Ishikawa (cell line): ENCODE measurements around the gene SKOR1.
A peak's percentile ranks its signal among the peaks of the same experiment; 100 is the strongest.

Experiments used
- CEBPB ChIP-seq: IDR thresholded peaks from 2 replicates; pipeline ENCODE4 v1.6.1; 2012
- CREB1 ChIP-seq: IDR thresholded peaks from 2 replicates; pipeline ENCODE4 v1.6.1; 2012; ENCODE audit warnings: low read depth
- EGR1 ChIP-seq: IDR thresholded peaks from 2 replicates; pipeline ENCODE4 v1.6.1; 2012
- EP300 ChIP-seq: IDR thresholded peaks from 2 replicates; pipeline ENCODE4 v1.6.1; 2012; ENCODE audit warnings: borderline replicate concordance
- FOXM1 ChIP-seq: IDR thresholded peaks from 2 replicates; pipeline ENCODE4 v1.6.1; 2012; ENCODE audit warnings: low read depth, borderline replicate concordance
- NFIC ChIP-seq: IDR thresholded peaks from 2 replicates; pipeline ENCODE4 v1.6.1; 2012
- RAD21 ChIP-seq: IDR thresholded peaks from 2 replicates; pipeline ENCODE4 v1.6.1; 2012; ENCODE audit warnings: low read depth
- REST ChIP-seq: IDR thresholded peaks from 2 replicates; pipeline ENCODE4 v1.6.1; 2012; ENCODE audit warnings: low read depth, mild to moderate bottlenecking
- TAF1 ChIP-seq: IDR thresholded peaks from 2 replicates; pipeline ENCODE4 v1.6.1; 2012; ENCODE audit warnings: low read depth, mild to moderate bottlenecking
- TCF12 ChIP-seq: IDR thresholded peaks from 2 replicates; pipeline ENCODE4 v1.6.1; 2012; ENCODE audit warnings: low read depth
- TEAD4 ChIP-seq: IDR thresholded peaks from 2 replicates; pipeline ENCODE4 v1.6.1; 2012
- USF1 ChIP-seq: IDR thresholded peaks from 2 replicates; pipeline ENCODE4 v1.6.1; 2012
- YY1 ChIP-seq: IDR thresholded peaks from 2 replicates; pipeline ENCODE4 v1.6.1; 2012; ENCODE audit warnings: low read depth
- ZBTB7A ChIP-seq: IDR thresholded peaks from 2 replicates; pipeline ENCODE4 v1.6.1; 2012; ENCODE audit warnings: low read depth
- TF ChIP-seq, protein P1 (sequence below): IDR thresholded peaks from 2 replicates; pipeline ENCODE4 v1.6.1; 2012

SKOR1 gene

DNA sequence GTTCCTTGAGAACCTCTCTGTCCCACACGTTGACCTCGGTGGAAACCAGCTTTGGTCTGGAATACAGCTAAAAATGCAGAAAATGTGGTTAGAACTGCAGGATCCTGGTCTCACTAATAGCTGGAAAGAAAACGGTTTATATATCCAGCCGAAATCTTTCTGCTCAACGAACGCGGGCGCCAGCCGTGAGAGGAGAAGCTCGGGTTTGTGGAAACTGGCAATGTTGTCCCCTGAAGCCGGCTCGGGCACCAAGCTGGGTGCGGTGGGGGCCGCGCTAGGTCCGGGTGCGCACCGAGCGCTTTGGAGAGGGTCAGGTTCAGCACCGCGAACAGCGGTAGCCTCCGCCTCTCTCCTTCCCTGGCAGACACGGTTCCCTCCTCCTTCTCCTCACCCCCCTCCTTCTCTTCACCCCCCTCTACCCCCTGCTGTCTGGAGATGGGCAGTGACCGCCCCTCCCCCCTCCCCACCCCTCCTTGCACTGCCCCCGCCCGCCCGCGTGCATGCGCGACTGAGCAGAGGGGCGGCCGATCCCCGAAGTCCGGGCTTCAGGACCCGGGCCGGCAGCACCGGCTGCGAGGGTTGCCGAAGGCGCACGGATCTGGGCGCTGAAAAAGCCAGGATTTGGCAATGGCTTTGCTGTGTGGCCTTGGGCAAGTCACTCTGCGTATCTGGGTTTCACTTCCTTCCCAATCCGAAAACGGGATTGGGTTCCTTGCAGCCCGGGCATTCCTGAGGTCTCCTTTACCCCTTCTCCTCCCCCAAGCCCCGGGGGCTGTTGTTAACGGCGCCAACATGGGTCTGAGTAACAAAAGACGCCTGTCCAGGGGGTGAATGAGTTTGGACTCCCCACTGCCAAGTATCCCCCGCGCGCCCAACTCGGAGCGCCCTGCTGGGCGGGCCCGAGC lies at the start of gene SKOR1:
Gene SKOR1 (plus strand): TSS at position 534 of the 905 bp plus-strand sequence. CDS start 94 bp downstream, at position 628.
- TF ChIP-seq REST, result peak; percentile 85
- TF ChIP-seq, protein P1, sequence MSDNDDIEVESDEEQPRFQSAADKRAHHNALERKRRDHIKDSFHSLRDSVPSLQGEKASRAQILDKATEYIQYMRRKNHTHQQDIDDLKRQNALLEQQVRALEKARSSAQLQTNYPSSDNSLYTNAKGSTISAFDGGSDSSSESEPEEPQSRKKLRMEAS, result no peak
- no peak for TF ChIP-seq NFIC
- TF ChIP-seq FOXM1, result no peak

GRCh38 chr15:67775998-67776397 lies 49.3 kb upstream of the SKOR1 start:
- no peak for TF ChIP-seq ZBTB7A
- TF ChIP-seq YY1, result no peak
- TF ChIP-seq EP300, result no peak
- no peak for TF ChIP-seq EGR1
- TF ChIP-seq TAF1, result no peak
- no peak for TF ChIP-seq REST
- TF ChIP-seq TEAD4, result no peak
- TF ChIP-seq, protein P1, result no peak
- TF ChIP-seq TCF12, result no peak
- TF ChIP-seq USF1, result no peak
- no peak for TF ChIP-seq CREB1
- TF ChIP-seq FOXM1, result no peak
- no peak for TF ChIP-seq NFIC
- no peak for TF ChIP-seq RAD21
- no peak for TF ChIP-seq CEBPB

DNA sequence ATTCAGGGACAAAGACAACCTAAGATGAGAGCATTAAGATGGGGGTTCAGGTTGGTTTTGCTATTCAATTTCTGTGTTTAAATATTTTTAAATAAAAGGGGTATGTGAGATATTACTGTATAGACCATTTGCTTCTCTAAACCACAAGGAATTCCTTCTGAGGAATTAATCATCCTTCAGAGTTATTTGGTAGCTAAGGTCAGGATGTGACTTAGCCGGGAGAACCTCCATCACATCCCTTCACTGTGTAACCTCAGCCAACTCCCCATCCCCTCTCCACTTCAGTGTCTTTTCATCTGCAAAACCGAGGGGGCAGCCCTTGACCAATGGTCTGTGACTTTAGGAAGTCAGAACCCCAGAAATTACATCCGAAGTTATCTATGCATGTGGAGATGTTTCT lies 48.7 kb upstream of the SKOR1 start:
- no peak for TF ChIP-seq ZBTB7A
- no peak for TF ChIP-seq TCF12
- TF ChIP-seq REST, result no peak
- TF ChIP-seq TEAD4, result no peak
- no peak for TF ChIP-seq YY1
- no peak for TF ChIP-seq NFIC
- TF ChIP-seq TAF1, result no peak
- no peak for TF ChIP-seq USF1
- TF ChIP-seq RAD21, result no peak
- TF ChIP-seq CREB1, result no peak
- no peak for TF ChIP-seq EP300
- TF ChIP-seq, protein P1, result no peak
- TF ChIP-seq FOXM1, result no peak
- TF ChIP-seq CEBPB, result no peak
- TF ChIP-seq EGR1, result no peak

GRCh38 chr15:67777071-67777470 lies 48.2 kb upstream of the SKOR1 start:
- TF ChIP-seq RAD21, result no peak
